HG02642 (cell line): ENCODE measurements around the gene SPEM1.
A peak's percentile ranks its signal among the peaks of the same experiment; 100 is the strongest.

Experiments used
- ATAC-seq: cut with Tn5 transposase; IDR thresholded peaks from one replicate; pipeline ENCODE4 v1.9.1; 2021; ENCODE audit warnings: mild to moderate bottlenecking; ENCODE audit not compliant: unreplicated experiment, poor library complexity

Gene SPEM1, protein sequence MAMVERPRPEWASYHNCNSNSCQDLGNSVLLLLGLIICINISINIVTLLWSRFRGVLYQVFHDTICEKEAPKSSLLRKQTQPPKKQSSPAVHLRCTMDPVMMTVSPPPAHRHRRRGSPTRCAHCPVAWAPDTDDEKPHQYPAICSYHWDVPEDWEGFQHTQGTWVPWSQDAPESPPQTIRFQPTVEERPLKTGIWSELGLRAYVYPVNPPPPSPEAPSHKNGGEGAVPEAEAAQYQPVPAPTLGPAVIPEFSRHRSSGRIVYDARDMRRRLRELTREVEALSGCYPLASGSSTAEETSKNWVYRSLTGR

GRCh38 chr17:7419819-7420610 lies at the start of gene SPEM1:
SPEM1 (plus strand) TSS chr17:7420324; CDS start chr17:7420385, 61 bp downstream.
- ATAC-seq, result no peak

GRCh38 chr17:7370853-7371252 lies 49.3 kb upstream of the SPEM1 start:
- ATAC-seq, result no peak

GRCh38 chr17:7374353-7374752 lies 45.8 kb upstream of the SPEM1 start:
- ATAC-seq, result no peak

GRCh38 chr17:7379134-7379533 lies 41.0 kb upstream of the SPEM1 start:
- no peak for ATAC-seq

- ATAC-seq, result no peak
Measured at GRCh38 chr17:7380321-7380720, 39.8 kb upstream of the SPEM1 start.

- ATAC-seq, result no peak
Measured at GRCh38 chr17:7380855-7381683, 39.1 kb upstream of the SPEM1 start, which contains the start of gene TNK1. TNK1 (plus strand) TSS chr17:7381089; CDS start chr17:7382927, 1,838 bp downstream.

GRCh38 chr17:7382901-7383300 lies 37.2 kb upstream of the SPEM1 start:
- ATAC-seq, result no peak

DNA sequence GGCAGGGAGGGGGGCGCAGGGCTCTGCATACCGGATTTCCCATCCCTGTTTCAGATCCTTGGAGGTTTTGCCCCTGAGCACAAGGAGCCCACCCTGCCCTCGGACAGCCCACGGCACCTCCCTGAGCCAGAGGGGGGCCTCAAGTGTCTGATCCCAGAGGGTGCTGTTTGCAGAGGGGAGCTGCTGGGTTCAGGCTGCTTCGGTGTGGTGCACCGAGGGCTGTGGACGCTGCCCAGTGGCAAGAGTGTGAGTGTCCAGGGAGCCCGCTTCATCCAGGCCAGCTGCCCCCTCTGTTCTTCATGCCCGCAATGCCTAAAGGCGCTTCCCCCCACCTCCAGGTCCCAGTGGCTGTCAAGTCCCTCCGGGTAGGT lies 36.8 kb upstream of the SPEM1 start:
- no peak for ATAC-seq

- peak; percentile 67 for ATAC-seq
Measured at GRCh38 chr17:7383742-7384488, 36.2 kb upstream of the SPEM1 start.

DNA sequence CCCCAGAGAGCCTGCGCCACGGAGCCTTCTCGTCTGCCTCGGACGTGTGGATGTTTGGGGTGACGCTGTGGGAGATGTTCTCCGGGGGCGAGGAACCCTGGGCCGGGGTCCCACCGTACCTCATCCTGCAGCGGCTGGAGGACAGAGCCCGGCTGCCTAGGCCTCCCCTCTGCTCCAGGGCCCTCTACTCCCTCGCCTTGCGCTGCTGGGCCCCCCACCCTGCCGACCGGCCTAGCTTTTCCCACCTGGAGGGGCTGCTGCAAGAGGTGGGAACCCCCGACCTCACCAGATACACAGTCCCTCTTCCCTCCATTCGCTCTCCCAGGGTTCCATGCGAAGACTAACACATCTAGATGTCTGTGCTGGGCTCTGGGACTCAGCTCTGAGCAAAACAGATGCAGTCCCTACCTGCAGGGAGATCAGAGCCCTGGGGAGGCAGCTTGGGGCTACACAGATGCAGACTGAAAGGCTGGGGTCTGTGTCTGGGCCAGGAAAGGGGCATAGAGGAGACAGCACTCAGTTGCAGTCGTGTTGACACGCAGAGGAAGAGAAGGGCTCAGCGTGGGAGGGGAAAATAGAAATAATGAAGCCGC lies 35.5 kb upstream of the SPEM1 start:
- no peak for ATAC-seq

- ATAC-seq, result no peak
Measured at GRCh38 chr17:7388856-7389255, 31.3 kb upstream of the SPEM1 start.

GRCh38 chr17:7389924-7390910 lies 29.9 kb upstream of the SPEM1 start:
- no peak for ATAC-seq

- ATAC-seq, result no peak
Measured at GRCh38 chr17:7391307-7391706, 28.8 kb upstream of the SPEM1 start.

GRCh38 chr17:7392696-7393612 lies 27.2 kb upstream of the SPEM1 start:
- no peak for ATAC-seq

DNA sequence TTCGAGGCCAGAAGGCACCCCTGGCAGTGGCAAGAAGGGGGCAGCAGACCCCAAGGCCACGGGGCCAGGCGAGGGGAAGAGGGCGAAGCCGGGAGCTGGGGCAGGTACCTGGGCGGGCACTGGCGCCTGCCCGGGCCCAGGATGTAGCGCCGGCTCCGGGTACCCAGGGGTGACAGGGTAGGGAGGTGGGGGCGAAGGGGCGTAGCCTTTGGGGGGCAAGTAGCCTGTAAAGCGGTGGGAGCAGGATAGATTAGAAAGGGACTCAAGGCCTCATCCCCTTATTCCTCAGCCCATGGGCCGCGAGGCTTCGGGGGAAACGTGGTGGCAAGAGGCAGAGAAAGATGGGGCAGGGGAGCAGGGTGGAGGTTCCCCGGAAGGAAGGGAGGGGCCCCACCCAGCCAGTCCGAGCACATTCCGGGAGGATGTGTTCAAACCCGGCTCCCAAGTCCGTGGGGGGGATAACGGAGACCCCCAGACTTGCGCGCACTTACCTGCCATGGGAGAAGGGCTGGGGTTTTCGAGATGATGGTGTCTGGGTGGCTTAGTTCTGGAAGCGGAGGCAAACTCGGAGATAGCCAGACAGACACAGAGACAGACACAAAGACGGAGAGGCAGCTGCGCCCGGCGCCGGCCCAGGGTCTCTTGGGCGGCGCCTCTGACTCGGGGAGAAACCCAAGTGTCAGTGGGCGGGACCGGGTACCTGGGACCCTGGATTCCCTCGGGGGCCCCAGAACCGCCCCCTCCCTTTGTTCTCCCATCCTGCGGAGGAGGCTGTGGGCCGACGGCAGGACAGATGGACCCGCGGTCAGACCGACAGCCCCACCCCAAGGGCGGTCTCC lies 26.3 kb upstream of the SPEM1 start:
- ATAC-seq, result peak; percentile 54

DNA sequence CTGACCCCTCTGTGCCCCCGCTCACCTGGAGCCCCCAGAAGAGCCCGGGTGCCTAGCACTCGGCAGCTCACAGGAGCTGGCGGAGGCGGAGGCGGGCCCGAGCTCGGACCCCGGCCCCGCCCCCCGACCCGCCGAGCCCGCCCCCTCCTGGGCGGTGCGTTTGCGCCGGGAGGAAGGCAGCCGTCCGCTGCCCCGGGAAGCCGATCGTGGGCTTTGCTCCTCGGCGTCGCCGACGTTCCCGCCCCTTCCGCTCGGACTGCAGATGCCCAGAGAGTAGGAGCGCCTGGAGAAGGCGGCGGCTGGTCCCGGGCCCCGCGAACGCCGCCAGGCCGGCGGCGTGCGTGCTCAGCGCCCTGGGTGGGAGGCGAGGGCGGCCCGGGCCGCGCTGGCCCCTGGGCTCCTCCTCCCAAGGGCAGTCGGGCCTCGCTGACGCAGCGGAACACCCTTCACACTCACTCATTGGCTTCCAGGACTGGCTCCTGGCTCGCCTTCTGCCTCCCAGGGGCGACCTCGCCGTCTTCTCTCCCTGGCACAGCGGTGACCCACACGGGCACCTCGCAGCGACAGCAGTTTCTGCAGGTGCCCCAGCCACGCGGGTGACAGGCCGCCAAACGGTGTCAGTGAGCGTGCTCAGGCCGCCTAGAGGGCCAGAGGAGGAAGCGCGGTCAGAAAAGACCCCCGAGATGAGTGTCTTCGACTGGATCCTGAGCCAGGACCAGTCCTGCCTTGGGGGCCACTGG lies 25.5 kb upstream of the SPEM1 start, which contains the start of gene PLSCR3:
Gene PLSCR3 (minus strand): TSS at position 74 of the 740 bp plus-strand sequence. CDS start 415 bp downstream, outside the sequence.
- ATAC-seq, result peak; percentile 84
